Effector memory CD8-positive, alpha-beta T cell (primary cell): Measurements from ENCODE around the gene TMEM151A.
A peak's percentile ranks its signal among the peaks of the same experiment; 100 is the strongest.
"Not testable (repeated sequence)": the region's sequence is repeated elsewhere in the genome, so short reads cannot be mapped to it uniquely, and the experiment has no call there.

Experiments used
- ATAC-seq: fragments of 150-1000 bp; cut with Tn5 transposase; replicated peaks from 2 replicates; pipeline ENCODE4 v1.10.0; 2021; ENCODE audit warnings: mild to moderate bottlenecking, moderate library complexity
- DNase-seq, 3 experiments: peaks; one replicate each; pipeline ENCODE4 v3.0.0; 2021
- H3K27ac Mint-ChIP-seq, 2 donors: one replicate each; pipeline ENCODE4 v1.8.0; 2022; ENCODE audit warnings: mild to moderate bottlenecking in 2 of 2, mixed read lengths in 2 of 2, moderate library complexity in 2 of 2
- H3K27me3 Mint-ChIP-seq, 2 donors: one replicate each; pipeline ENCODE4 v1.8.0; 2022; ENCODE audit warnings: mixed read lengths in 2 of 2
- H3K36me3 Mint-ChIP-seq: one replicate; pipeline ENCODE4 v1.8.0; 2022; ENCODE audit warnings: mild to moderate bottlenecking, moderate library complexity, mixed read lengths; ENCODE audit not compliant: insufficient read depth
- H3K4me1 Mint-ChIP-seq, 2 donors: one replicate each; pipeline ENCODE4 v1.8.0; 2022; ENCODE audit warnings: low read depth in 2 of 2, mixed read lengths in 2 of 2
- H3K4me3 Mint-ChIP-seq, 2 donors: one replicate each; pipeline ENCODE4 v1.8.0; 2022; ENCODE audit warnings: mild to moderate bottlenecking in 2 of 2, mixed read lengths in 2 of 2, moderate library complexity in 2 of 2
- H3K9me3 Mint-ChIP-seq, 2 donors: one replicate each; pipeline ENCODE4 v1.8.0; 2022; ENCODE audit warnings: mixed read lengths in 2 of 2

Gene TMEM151A

GRCh38 chr11:66312549-66313320 lies 21.0 kb downstream of the TMEM151A start:
- DNase-seq (peak; percentile 97 to 100 (median 98)), ATAC-seq (peak; percentile 66)
- Mint-ChIP-seq H3K9me3 (no peaks in the 10 kb centered on the region), H3K27ac (peak overlapping the region; percentile 68 to 97), H3K4me3 (peak overlapping the region; percentile 74 to 87), H3K4me1 (peaks cover 16 to 18% of the 10 kb centered on the region in 2 donors), H3K36me3 (peaks cover 18% of the 10 kb centered on the region), H3K27me3 (peaks cover 0 to 3% of the 10 kb centered on the region in 2 donors)

- peak overlapping the region; percentile 74 to 87 for H3K4me3 Mint-ChIP-seq
- ATAC-seq (no peak), DNase-seq (no peak)
- no peaks in the 10 kb centered on the region for H3K27me3 Mint-ChIP-seq
- H3K9me3 Mint-ChIP-seq: no peaks in the 10 kb centered on the region
- H3K4me1 Mint-ChIP-seq: peaks cover 23 to 25% of the 10 kb centered on the region in 2 donors
- peak overlapping the region; percentile 68 to 97 for H3K27ac Mint-ChIP-seq
- H3K36me3 Mint-ChIP-seq: peaks cover 18% of the 10 kb centered on the region
These were observed 21.9 kb downstream of the TMEM151A start for GRCh38 chr11:66313321-66314185.

GRCh38 chr11:66314186-66314501 lies 22.4 kb downstream of the TMEM151A start:
- ATAC-seq: no peak
- H3K27me3 Mint-ChIP-seq: no peaks in the 10 kb centered on the region
- no peak for DNase-seq
- peaks cover 18% of the 10 kb centered on the region for H3K36me3 Mint-ChIP-seq
- peak overlapping the region; percentile 68 to 97 for H3K27ac Mint-ChIP-seq
- peak overlapping the region; percentile 74 to 87 for H3K4me3 Mint-ChIP-seq
- H3K9me3 Mint-ChIP-seq: no peaks in the 10 kb centered on the region
- H3K4me1 Mint-ChIP-seq: peaks cover 29 to 31% of the 10 kb centered on the region in 2 donors

GRCh38 chr11:66314561-66315497 lies 23.1 kb downstream of the TMEM151A start:
- Mint-ChIP-seq H3K4me3 (peak overlapping the region; percentile 74 to 87), H3K27me3 (no peaks in the 10 kb centered on the region), H3K4me1 (peaks cover 34 to 36% of the 10 kb centered on the region in 2 donors), H3K36me3 (peaks cover 18% of the 10 kb centered on the region), H3K9me3 (no peaks in the 10 kb centered on the region), H3K27ac (peak overlapping the region; percentile 80 to 97)
- DNase-seq (no peak), ATAC-seq (no peak)

- Mint-ChIP-seq H3K36me3 (peaks cover 22% of the 10 kb centered on the region), H3K27me3 (no peaks in the 10 kb centered on the region), H3K4me1 (peaks cover 34 to 39% of the 10 kb centered on the region in 2 donors), H3K4me3 (peak overlapping the region; percentile 62 to 87), H3K9me3 (no peaks in the 10 kb centered on the region), H3K27ac (peak overlapping the region; percentile 80 to 97)
- no peak for DNase-seq
- no peak for ATAC-seq
These were observed 23.8 kb downstream of the TMEM151A start for GRCh38 chr11:66315498-66315885.

- peaks cover 22% of the 10 kb centered on the region for H3K36me3 Mint-ChIP-seq
- no peaks in the 10 kb centered on the region for H3K9me3 Mint-ChIP-seq
- H3K27ac Mint-ChIP-seq: peak overlapping the region in 1 of 2 donors; percentile 80
- H3K4me3 Mint-ChIP-seq: peak overlapping the region; percentile 62 to 87
- no peak for DNase-seq
- no peak for ATAC-seq
- H3K27me3 Mint-ChIP-seq: no peaks in the 10 kb centered on the region
- peaks cover 34 to 39% of the 10 kb centered on the region in 2 donors for H3K4me1 Mint-ChIP-seq
These were observed 24.5 kb downstream of the TMEM151A start for GRCh38 chr11:66315921-66316811.

GRCh38 chr11:66316849-66317251 lies 25.2 kb downstream of the TMEM151A start, which contains the start of gene CD248:
Gene CD248 (minus strand): TSS chr11:66317044. CDS start chr11:66317027, 17 bp downstream.
- DNase-seq: no peak
- no peak for ATAC-seq
- Mint-ChIP-seq H3K9me3 (no peaks in the 10 kb centered on the region), H3K27me3 (no peaks in the 10 kb centered on the region), H3K4me3 (peak within 1 kb of the TSS; percentile 63 to 87), H3K4me1 (peaks cover 34 to 38% of the 10 kb centered on the region in 2 donors), H3K36me3 (peaks cover 20% of the 10 kb centered on the region), H3K27ac (peak within 1 kb of the TSS; percentile 92 to 93)

- DNase-seq (peak in 1 of 3 experiments; percentile 23), ATAC-seq (no peak)
- peaks cover 16% of the 10 kb centered on the region for H3K36me3 Mint-ChIP-seq
- H3K9me3 Mint-ChIP-seq: no peaks in the 10 kb centered on the region
- peak overlapping the region; percentile 92 to 93 for H3K27ac Mint-ChIP-seq
- H3K4me3 Mint-ChIP-seq: peak overlapping the region; percentile 60 to 63
- H3K4me1 Mint-ChIP-seq: peaks cover 34 to 36% of the 10 kb centered on the region in 2 donors
- no peaks in the 10 kb centered on the region for H3K27me3 Mint-ChIP-seq
These were observed 25.6 kb downstream of the TMEM151A start for GRCh38 chr11:66317322-66317722.

- H3K4me3 Mint-ChIP-seq: peak overlapping the region; percentile 60 to 63
- peak; percentile 55 to 63 (median 57) for DNase-seq
- H3K4me1 Mint-ChIP-seq: peaks cover 34 to 36% of the 10 kb centered on the region in 2 donors
- H3K9me3 Mint-ChIP-seq: no peaks in the 10 kb centered on the region
- peaks cover 10% of the 10 kb centered on the region for H3K36me3 Mint-ChIP-seq
- H3K27ac Mint-ChIP-seq: peak overlapping the region; percentile 92 to 93
- peak; percentile 91 for ATAC-seq
- no peaks in the 10 kb centered on the region for H3K27me3 Mint-ChIP-seq
These were observed 26.3 kb downstream of the TMEM151A start for GRCh38 chr11:66317723-66318599.

GRCh38 chr11:66318600-66318970 lies 26.9 kb downstream of the TMEM151A start:
- Mint-ChIP-seq H3K27ac (peak overlapping the region; percentile 92 to 93), H3K36me3 (peaks cover 10% of the 10 kb centered on the region)

GRCh38 chr11:66320289-66320688 lies 28.6 kb downstream of the TMEM151A start:
- H3K27ac Mint-ChIP-seq: peak overlapping the region in 1 of 2 donors; percentile 66
- not testable (repeated sequence) for H3K36me3 Mint-ChIP-seq, H3K27me3 Mint-ChIP-seq, DNase-seq, ATAC-seq, H3K4me3 Mint-ChIP-seq, H3K9me3 Mint-ChIP-seq
- peaks cover 27 to 32% of the 10 kb centered on the region in 2 donors for H3K4me1 Mint-ChIP-seq

More at GRCh38 chr11:66318600-66318970, 26.9 kb downstream of the TMEM151A start:
- ATAC-seq (no peak), DNase-seq (no peak)
- Mint-ChIP-seq H3K4me3 (peak overlapping the region; percentile 60 to 63), H3K27me3 (no peaks in the 10 kb centered on the region), H3K4me1 (peaks cover 32 to 36% of the 10 kb centered on the region in 2 donors), H3K9me3 (no peaks in the 10 kb centered on the region)
